GM19395 (cell line): Measurements from ENCODE around the gene GPC5.
"Not testable (repeated sequence)": the region's sequence is repeated elsewhere in the genome, so short reads cannot be mapped to it uniquely, and the experiment has no call there.

Experiments
- ATAC-seq: cut with Tn5 transposase; IDR thresholded peaks from one replicate; pipeline ENCODE4 v1.9.1; 2021; ENCODE audit warnings: mild to moderate bottlenecking, moderate library complexity; ENCODE audit not compliant: unreplicated experiment

The GPC5 gene

GRCh38 chr13:92500192-92500591 is 1101.8 kb downstream of the GPC5 start:
- ATAC-seq: no peak

- no peak for ATAC-seq
Observed at GRCh38 chr13:92510416-92510815, 1112.0 kb downstream of the GPC5 start.

- ATAC-seq: no peak
Observed at GRCh38 chr13:92512852-92513251, 1114.4 kb downstream of the GPC5 start.

DNA sequence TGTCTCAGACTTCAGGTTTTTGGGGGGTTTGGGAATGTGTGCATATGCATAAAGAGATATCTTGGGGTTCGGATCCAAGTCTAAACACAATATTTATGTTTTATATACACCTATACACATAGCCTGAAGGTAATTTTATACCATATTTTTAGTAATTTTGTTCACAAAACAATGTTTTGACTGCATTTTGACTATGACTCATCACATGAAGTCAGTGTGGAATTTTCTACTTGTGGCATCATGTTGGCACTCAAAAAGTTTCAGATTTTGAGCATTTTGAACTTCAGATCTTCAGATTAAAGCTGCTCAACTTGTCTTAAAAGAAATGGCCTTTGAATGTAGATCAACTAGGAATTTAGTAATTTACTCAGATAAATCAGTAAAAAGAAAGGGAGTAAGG is 1115.3 kb downstream of the GPC5 start:
- ATAC-seq: no peak

- ATAC-seq: no peak
Observed at GRCh38 chr13:92514420-92515125, 1116.2 kb downstream of the GPC5 start.

DNA sequence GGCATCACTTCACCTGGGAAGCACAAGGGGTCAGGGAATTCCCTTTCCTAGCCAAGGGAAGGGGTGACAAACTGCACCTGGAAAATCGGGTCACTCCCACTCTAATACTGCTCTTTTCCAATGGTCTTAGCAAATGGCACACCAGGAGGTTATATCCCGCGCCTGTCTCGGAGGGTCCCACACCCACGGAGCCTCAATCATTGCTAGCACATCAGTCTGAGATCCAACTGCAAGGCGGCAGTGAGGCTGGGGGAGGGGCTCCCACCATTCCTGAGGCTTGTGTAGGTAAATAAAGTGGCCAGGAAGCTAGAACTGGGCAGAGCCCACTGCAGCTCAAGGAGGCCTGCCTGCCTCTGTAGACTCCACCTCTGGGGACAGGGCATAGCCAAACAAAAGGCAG is 1118.5 kb downstream of the GPC5 start:
- ATAC-seq: not testable (repeated sequence)

DNA sequence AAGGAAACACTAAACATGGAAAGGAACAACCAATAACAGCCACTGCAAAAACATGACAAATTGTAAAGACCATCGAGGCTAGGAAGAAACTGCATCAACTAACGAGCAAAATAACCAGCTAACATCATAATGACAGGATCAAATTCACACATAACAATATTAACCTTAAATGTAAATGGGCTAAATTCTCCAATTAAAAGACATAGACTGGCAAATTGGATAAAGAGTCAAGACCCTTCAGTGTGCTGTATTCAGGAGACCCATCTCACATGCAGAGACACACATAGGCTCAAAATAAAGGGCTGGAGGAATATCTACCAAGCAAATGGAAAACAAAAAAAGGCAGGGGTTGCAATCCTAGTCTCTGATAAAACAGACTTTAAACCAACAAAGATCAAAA is 1120.2 kb downstream of the GPC5 start:
- not testable (repeated sequence) for ATAC-seq

DNA sequence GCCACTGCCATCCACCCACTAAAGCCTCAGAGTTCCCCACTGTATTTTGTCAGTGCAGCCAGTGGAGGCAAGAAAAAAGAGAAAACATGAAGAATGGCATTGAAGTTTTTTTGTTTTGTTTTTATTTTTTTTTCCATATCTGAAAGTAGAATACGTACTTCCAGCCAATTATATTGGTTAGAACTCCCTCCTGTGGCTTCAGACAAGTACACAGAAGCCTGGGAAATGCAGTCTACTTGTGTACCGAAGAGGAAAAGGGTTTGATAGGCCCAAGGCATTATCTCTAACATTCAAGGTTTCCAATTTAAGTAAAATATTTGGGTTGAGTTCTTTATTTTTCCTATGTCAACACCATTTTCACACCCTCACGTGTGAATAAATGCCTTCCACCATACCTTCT is 1131.9 kb downstream of the GPC5 start:
- no peak for ATAC-seq

DNA sequence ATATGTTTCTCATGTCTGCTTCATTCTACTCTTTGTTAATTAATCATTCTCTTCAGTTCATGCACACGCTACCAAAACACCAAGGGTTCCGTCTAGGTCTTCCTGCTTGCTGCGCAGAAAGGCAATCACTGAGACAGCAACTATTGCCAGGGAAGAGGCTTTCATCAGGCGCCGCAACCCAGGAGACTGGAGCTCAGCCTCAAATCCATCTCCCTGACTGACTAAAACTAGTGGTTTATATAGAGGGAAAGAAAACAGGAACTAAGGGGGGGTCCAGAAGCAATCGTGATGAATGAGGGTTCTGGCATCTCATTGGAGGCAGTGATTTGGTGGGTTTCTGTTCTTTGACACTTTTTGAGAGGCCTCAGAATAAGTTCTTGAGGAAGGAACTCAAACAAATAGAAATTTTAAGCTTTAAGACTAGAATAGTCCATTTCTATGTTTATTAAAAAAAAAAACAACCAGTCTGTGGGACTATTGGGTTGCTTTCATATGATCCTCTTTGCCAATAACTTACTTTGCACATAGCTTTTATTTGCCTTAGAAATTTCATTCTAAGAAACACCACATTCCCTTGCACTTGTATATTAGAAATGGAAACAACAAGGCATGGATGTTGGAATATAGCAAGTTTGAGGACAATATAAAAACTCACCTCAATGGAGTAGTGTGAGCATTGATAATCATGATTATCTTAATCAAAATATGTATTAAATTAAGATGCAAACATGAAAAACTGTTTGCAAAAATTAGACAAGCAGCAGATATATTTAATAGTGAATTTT is 1137.0 kb downstream of the GPC5 start:
- no peak for ATAC-seq

DNA sequence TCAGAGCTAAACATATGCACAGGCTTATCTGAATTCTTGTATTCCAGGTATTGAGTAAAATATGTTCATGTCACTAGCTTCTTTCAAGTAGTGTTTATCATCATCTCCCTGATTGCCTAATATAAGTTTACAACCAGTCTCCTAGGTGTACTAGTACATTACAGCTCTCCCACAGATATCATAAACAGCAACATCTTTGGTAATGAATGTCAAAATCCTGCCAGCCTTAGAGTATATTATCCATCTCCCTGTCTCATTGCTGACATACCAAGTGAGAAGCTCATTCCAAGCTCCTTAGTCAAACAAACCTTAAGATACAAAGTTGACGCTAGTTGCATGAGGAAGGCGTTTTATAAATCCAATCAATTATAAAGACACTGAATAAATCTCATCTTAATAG is 1139.0 kb downstream of the GPC5 start:
- no peak for ATAC-seq

DNA sequence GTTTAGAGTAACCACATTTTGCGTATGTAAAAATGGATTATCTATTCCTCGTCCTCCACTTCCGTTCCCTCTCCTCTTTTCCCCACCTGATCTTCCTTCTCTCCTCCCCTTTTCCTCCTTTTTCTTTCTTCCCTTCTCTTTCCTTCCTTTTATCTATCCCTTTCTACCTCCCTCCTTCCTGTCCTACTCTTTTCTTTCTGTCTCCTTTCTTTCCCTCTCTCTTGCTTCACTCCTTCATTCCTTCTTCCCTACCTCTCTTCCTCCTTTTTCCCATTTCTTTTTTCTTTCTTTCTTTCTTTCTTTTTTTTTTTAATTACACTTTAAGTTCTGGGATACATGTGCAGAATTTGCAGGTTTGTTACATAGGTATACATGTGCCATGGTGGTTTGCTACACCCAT is 1139.7 kb downstream of the GPC5 start:
- no peak for ATAC-seq

- ATAC-seq: not testable (repeated sequence)
Observed at GRCh38 chr13:92539148-92539547, 1140.7 kb downstream of the GPC5 start.

DNA sequence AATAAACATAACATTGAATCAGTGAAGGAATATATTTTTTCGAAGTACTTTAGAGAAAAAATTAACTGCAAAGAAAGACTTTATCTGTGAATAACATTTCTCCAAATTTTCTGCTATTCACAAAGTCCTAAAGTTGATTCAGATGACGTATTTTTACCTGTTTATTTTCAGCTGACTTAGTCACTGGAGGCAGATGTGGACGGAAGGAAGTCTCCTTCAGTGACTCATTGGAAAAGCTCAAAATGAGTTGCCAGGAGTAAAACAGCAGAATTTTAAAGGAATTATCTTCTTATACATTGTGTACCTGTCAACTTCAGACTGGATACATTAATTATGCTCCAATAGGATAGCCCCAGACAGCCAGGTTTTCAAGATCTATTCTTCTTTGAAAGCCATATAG is 1148.8 kb downstream of the GPC5 start:
- ATAC-seq: no peak

DNA sequence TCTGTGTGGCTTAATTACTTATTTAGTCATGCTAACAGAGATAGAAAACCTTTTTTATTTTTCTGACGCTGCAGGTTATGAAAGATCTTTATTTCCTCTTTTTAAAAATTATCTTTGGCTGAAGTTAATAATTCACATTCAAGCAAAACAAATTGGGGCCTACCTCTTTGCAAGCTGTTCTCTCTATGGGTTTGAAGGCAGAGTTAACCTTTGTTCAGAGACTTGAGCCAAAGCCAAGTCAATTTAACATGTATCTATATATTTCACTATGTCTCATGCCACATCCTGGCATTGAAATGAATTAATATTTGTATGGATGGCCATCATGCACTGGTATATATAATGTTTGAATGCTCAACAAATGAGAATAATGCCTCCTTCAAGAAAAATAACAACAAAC is 1150.9 kb downstream of the GPC5 start:
- no peak for ATAC-seq

- ATAC-seq: no peak
Observed at GRCh38 chr13:92553470-92554114, 1155.2 kb downstream of the GPC5 start.

GRCh38 chr13:92560883-92561282 is 1162.5 kb downstream of the GPC5 start:
- no peak for ATAC-seq

GRCh38 chr13:92564942-92565341 is 1166.5 kb downstream of the GPC5 start:
- no peak for ATAC-seq

DNA sequence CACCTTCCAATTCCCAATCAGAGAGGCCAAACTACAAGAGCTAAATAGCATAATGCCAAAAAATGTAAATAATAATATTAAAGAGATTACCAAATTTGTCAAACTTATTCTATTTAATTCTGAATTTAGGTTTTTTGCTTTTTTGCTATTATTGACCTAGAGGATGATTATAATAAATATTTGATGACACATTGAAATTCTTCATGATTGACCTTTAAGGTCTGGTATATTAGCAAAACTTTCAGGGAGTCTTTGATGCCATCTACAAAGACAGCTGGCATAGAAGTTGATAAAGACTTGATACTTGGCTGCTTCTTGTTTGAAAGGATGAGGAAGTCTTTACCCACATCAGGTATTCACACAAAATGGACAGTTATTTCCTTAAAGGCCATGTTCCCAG is 1168.3 kb downstream of the GPC5 start:
- ATAC-seq: no peak

- no peak for ATAC-seq
Observed at GRCh38 chr13:92572190-92572589, 1173.8 kb downstream of the GPC5 start.

DNA sequence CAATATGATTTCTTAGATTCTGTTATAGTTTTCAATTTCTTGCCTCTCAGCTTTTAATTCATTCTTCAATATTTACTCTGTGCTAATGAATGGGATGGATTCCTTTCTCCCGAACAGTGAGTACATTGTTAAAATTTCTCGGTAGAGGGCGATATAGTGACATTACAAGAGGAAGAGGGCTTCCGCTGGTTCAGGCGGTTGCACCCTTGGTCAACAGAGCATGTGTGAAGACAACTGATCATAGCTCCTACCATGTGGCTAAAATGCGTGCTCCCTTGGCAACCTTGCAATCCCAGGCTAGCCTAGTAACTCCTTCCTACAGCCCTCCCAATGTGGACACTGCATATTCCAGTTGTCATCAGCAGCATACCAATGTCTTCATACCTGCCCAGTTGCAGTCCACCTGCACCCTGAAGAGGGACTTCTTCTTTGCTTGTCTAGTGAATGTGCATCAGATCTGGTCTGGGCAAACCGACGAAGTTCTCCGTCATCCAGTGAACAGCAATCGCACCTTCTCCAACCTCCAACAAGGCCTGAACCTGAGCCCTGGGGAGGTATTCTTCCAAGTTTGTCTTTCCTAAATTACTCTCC is 1175.1 kb downstream of the GPC5 start:
- no peak for ATAC-seq

- no peak for ATAC-seq
Observed at GRCh38 chr13:92574499-92574898, 1176.1 kb downstream of the GPC5 start.

DNA sequence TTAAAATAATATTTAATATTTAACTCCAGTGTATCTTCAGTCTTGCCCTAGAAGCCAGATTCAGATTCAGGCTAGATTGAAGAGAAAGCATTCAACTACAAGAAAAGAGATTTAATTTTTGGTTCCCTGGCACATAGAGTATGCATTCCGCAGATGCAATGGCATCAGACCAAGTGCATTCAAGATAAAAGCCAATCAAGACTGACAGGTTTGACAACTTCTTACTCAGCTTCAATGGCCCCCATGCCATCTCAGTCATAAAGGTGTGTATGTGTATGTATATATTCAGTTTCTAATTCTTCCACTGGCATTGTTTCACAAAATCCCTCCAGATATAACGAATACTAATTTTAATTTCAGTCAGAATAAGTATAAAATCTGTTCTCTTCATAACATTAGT is 1177.4 kb downstream of the GPC5 start:
- no peak for ATAC-seq
